ENCODE data around the gene SGPP2.

DNA sequence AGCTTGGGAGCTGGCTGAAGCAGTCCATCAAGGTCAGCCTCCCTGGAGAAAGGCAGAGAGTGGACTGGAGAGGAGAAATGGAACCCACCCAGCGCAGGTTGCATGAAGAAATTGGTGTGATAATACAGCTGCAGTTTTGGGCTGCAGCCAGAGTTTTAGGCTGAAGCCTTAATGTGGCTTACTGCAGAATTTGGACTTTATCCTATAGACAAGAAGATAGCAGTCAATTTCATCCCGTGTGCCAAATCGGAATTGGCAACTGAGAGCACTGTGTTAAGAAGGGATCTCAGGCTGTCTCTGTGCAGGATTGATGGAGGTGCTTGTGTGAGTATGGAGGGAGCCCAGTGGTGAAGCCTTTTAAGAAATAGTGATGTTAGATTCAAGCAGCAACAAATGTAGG is 7.5 kb downstream of the SGPP2 start:
- no peak for TF ChIP-seq CTCF (IDR thresholded peaks at IDR 0.05; ENCODE audit: low read depth, low read length, poor library complexity, severe bottlenecking)
- no peak for TF ChIP-seq EZH2phosphoT487 (IDR thresholded peaks at IDR 0.05; ENCODE audit: borderline replicate concordance, low read length)

Data from DOHH2 (cell line).